Measurements from ENCODE around the gene ERVK3-1. TPM values are rescaled to one million over a fixed set of nuclear protein-coding genes. Genes with fewer than 3 reads are reported as not detected.
A peak's percentile ranks its signal among the peaks of the same experiment; 100 is the strongest.

Gene ERVK3-1
- total RNA-seq, 1 donor from 2014 or later = 40.9 TPM

GRCh38 chr19:58279042-58279924 lies 25.9 kb upstream of the ERVK3-1 start:
- TF ChIP-seq CTCF (IDR thresholded peaks at IDR 0.05; ENCODE audit: insufficient read depth, low read depth, low read length) = no peak
- no peak for TF ChIP-seq EZH2 (IDR thresholded peaks at IDR 0.05; ENCODE audit: insufficient read depth, low read length)
- FAIRE-seq (no peak), DNase-seq (ENCODE audit: low read depth) (peak; percentile 66)
- Mint-ChIP-seq H3K27me3 (ENCODE audit: low read depth, unreplicated experiment) (no peaks in the 10 kb centered on the region), H3K4me1 (ENCODE audit: low read depth, unreplicated experiment) (peaks cover 21% of the 10 kb centered on the region), H3K36me3 (ENCODE audit: low read depth, unreplicated experiment) (peaks cover 36% of the 10 kb centered on the region), H3K4me3 (ENCODE audit: unreplicated experiment) (peak overlapping the region; percentile 92), H3K27ac (ENCODE audit: unreplicated experiment) (peak overlapping the region; percentile 86), H3K9me3 (ENCODE audit: unreplicated experiment) (peaks cover 2% of the 10 kb centered on the region)
- Histone ChIP-seq H3K79me2 (ENCODE audit: insufficient read depth, low read length) (peaks cover 68% of the 10 kb centered on the region), H3K4me3 (ENCODE audit: insufficient read depth, low read depth, low read length) (peak overlapping the region; percentile 95), H3K9me3 (ENCODE audit: insufficient read depth, low read depth, low read length) (peaks cover 3% of the 10 kb centered on the region), H3K27me3 (ENCODE audit: insufficient read depth, low read length) (no peaks in the 10 kb centered on the region), H2AFZ (ENCODE audit: low read depth, low read length) (peak overlapping the region; percentile 94), H3K4me2 (ENCODE audit: low read length) (peak overlapping the region; percentile 89), H3K36me3 (ENCODE audit: insufficient read depth, low read length) (peaks cover 8% of the 10 kb centered on the region), H4K20me1 (ENCODE audit: insufficient read depth, low read length) (peaks cover 19% of the 10 kb centered on the region), H3K4me1 (ENCODE audit: insufficient read depth, low read length) (peaks cover 7% of the 10 kb centered on the region), H3K27ac (ENCODE audit: low read depth, low read length) (peak overlapping the region; percentile 93), H3K9ac (ENCODE audit: low read length) (peak overlapping the region; percentile 95)

GRCh38 chr19:58279925-58280316 lies 25.3 kb upstream of the ERVK3-1 start:
- H3K27ac ChIP-seq (ENCODE audit: low read depth, low read length) = no peak overlapping the region
- DNase-seq (ENCODE audit: low read depth) = no peak

More at GRCh38 chr19:58279925-58280316, 25.3 kb upstream of the ERVK3-1 start:
- H3K4me3 ChIP-seq (ENCODE audit: insufficient read depth, low read depth, low read length) = peak overlapping the region; percentile 95
- peaks cover 16% of the 10 kb centered on the region for H3K4me1 Mint-ChIP-seq (ENCODE audit: low read depth, unreplicated experiment)
- peaks cover 34% of the 10 kb centered on the region for H3K36me3 Mint-ChIP-seq (ENCODE audit: low read depth, unreplicated experiment)
- peak overlapping the region; percentile 92 for H3K4me3 Mint-ChIP-seq (ENCODE audit: unreplicated experiment)
- peaks cover 8% of the 10 kb centered on the region for H3K36me3 ChIP-seq (ENCODE audit: insufficient read depth, low read length)
- peaks cover 7% of the 10 kb centered on the region for H3K4me1 ChIP-seq (ENCODE audit: insufficient read depth, low read length)
- H2AFZ ChIP-seq (ENCODE audit: low read depth, low read length) = no peak overlapping the region
- peaks cover 3% of the 10 kb centered on the region for H3K9me3 ChIP-seq (ENCODE audit: insufficient read depth, low read depth, low read length)
- H3K27me3 Mint-ChIP-seq (ENCODE audit: low read depth, unreplicated experiment) = no peaks in the 10 kb centered on the region
- no peak for FAIRE-seq
- TF ChIP-seq CTCF (IDR thresholded peaks at IDR 0.05; ENCODE audit: insufficient read depth, low read depth, low read length) = no peak
- H3K9ac ChIP-seq (ENCODE audit: low read length) = peak overlapping the region; percentile 95
- H3K27ac Mint-ChIP-seq (ENCODE audit: unreplicated experiment) = peak overlapping the region; percentile 86
- peaks cover 23% of the 10 kb centered on the region for H4K20me1 ChIP-seq (ENCODE audit: insufficient read depth, low read length)
- H3K79me2 ChIP-seq (ENCODE audit: insufficient read depth, low read length) = peaks cover 74% of the 10 kb centered on the region
- peak overlapping the region; percentile 89 for H3K4me2 ChIP-seq (ENCODE audit: low read length)
- H3K9me3 Mint-ChIP-seq (ENCODE audit: unreplicated experiment) = peaks cover 2% of the 10 kb centered on the region
- no peaks in the 10 kb centered on the region for H3K27me3 ChIP-seq (ENCODE audit: insufficient read depth, low read length)

All from astrocyte (in vitro differentiated cells and primary cell).